GM18517 (cell line): ENCODE measurements around the gene FURIN.
"Not testable (repeated sequence)": the region's sequence is repeated elsewhere in the genome, so short reads cannot be mapped to it uniquely, and the experiment has no call there.

ENCODE experiments used
- ATAC-seq: cut with Tn5 transposase; IDR thresholded peaks from one replicate; pipeline ENCODE4 v1.9.1; 2021; ENCODE audit warnings: mild to moderate bottlenecking, moderate library complexity; ENCODE audit not compliant: unreplicated experiment

FURIN gene

GRCh38 chr15:90881978-90882721, 13.8 kb downstream of the FURIN start:
- ATAC-seq: no peak

DNA sequence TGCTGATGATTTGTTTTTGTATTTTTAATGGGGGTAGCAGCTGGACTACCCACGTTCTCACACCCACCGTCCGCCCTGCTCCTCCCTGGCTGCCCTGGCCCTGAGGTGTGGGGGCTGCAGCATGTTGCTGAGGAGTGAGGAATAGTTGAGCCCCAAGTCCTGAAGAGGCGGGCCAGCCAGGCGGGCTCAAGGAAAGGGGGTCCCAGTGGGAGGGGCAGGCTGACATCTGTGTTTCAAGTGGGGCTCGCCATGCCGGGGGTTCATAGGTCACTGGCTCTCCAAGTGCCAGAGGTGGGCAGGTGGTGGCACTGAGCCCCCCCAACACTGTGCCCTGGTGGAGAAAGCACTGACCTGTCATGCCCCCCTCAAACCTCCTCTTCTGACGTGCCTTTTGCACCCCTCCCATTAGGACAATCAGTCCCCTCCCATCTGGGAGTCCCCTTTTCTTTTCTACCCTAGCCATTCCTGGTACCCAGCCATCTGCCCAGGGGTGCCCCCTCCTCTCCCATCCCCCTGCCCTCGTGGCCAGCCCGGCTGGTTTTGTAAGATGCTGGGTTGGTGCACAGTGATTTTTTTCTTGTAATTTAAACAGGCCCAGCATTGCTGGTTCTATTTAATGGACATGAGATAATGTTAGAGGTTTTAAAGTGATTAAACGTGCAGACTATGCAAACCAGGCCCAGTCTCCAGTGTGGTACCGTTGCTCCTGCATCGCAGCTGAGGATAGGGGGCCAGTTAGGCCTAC, 14.6 kb downstream of the FURIN start:
- ATAC-seq: no peak

- ATAC-seq: no peak
Observed at GRCh38 chr15:90883526-90883975, 15.2 kb downstream of the FURIN start.

DNA sequence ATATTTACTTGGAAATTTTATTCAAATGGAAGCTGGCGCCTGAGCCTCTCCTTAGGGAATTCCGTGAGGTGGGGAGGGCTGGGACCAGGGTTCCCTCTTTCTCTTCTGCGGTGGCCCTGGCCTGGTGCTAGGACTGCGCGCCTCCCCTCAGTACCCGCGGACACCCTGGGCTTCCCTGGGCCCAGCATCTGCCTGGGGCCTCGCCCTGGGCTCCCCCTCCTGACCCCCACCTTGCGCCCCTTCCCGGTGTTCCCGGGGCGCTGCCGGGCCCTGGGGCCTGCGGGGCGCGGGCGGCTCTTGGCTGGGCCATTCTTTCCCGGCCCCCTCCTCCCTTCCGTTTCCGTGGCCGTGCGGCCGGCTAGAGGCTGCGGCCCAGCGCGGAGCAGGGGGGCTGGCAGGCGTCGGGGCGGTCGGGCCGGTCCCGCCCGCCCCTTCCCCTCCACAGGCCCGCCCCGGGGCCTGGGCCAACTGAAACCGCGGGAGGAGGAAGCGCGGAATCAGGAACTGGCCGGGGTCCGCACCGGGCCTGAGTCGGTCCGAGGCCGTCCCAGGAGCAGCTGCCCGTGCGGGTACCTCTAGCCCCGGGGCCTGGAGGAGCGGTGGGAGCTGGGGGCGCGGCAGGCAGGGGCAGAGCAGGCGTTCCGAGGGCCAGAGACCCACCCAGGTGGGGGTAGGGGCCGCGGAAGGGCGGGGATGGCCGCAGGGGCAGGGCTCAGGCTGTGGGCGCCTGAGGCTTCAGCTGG, 15.8 kb downstream of the FURIN start, which contains the start of gene FES:
TSS of gene FES (plus strand) at position 529 of the 743 bp plus-strand sequence. CDS start 542 bp downstream, outside the sequence.
- ATAC-seq: no peak

GRCh38 chr15:90884719-90885431, 16.5 kb downstream of the FURIN start:
- no peak for ATAC-seq

DNA sequence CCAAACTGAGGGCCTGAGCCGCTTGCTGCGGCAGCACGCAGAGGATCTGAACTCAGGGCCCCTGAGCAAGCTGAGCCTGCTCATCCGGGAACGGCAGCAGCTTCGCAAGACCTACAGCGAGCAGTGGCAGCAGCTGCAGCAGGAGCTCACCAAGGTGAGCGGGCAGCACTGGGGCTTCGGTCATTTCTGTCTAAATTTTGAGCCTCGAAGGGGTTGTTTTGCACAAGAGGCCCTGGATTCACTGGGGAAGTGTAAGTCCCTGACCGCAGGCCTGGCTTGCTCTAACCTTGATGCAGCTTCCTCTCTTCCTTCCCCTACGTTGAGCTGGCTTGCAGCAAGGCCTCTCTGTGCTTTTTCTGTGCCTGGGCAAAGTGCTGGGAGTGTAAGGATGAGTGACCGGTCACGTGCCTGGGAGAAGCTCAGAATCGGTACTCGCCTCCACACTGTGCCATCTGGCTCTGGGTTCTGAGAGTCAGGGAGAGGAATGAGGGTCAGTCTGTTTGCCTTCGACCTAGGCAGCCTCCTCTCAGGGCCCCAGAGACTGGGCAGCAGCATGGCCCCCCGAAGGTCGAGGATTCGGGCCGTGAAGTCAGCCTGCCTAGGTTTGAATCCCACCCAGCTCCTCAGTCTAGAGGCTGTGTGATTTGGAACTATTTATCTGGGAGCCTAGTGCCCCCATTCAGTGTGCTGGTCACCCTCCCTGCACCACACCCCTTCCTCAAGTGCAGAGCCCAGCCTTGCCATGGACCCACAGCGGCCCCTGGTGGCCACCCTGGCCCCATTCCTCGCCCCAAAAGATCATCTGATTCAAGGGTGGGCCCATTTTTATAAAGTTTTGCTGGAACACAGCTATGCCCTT, 17.3 kb downstream of the FURIN start:
- no peak for ATAC-seq

DNA sequence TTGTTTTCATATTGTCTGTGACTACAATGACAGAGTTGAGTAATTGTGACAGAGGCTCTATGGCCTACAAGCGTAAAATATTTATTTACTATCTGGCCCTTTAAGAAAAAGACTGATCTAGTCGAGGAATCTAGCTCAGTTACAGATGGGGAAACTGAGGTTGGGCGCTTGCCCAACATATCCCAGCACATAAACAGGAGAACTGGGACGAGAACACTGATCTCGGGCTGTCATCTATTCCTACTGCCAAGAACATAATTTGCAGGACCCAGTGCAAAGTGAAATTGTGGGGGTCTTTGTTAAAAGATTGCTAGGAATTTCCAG, 17.9 kb downstream of the FURIN start:
- no peak for ATAC-seq

DNA sequence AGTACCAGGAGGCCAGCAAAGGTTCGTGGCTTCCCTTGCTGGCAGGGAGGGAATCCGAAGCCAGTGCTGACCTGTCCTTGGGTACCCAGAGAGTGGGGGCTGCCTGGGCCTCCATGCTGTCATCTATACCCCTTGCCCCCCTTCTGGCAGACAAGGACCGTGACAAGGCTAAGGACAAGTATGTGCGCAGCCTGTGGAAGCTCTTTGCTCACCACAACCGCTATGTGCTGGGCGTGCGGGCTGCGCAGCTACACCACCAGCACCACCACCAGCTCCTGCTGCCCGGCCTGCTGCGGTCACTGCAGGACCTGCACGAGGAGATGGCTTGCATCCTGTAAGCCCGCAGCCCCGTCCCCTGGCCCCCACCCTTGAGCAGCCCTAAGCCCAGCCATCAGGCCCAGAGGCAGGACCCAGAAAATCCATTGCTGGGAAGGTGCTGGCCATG, 18.7 kb downstream of the FURIN start:
- no peak for ATAC-seq

GRCh38 chr15:90889313-90889730, 20.9 kb downstream of the FURIN start:
- no peak for ATAC-seq

DNA sequence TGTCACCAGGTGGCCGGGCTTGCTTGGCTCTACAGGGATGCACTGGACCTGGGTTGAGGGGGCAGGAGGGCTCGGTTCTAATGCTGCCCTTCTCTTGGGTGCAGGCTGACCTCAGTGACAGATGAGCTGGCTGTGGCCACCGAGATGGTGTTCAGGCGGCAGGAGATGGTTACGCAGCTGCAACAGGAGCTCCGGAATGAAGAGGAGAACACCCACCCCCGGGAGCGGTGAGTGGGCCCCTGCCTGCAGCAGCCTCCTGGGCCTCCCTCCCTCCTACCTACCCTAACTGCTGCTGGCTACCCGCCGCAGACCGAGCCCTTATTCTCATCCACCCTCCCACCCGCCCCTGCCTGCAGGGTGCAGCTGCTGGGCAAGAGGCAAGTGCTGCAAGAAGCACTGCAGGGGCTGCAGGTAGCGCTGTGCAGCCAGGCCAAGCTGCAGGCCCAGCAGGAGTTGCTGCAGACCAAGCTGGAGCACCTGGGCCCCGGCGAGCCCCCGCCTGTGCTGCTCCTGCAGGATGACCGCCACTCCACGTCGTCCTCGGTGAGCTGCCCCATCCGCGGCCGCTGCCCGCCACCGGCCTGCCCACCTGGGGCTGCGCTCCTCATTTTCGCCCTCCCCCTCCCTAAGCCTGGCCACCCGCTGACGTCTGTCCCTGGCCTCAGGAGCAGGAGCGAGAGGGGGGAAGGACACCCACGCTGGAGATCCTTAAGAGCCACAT, 21.5 kb downstream of the FURIN start:
- no peak for ATAC-seq

DNA sequence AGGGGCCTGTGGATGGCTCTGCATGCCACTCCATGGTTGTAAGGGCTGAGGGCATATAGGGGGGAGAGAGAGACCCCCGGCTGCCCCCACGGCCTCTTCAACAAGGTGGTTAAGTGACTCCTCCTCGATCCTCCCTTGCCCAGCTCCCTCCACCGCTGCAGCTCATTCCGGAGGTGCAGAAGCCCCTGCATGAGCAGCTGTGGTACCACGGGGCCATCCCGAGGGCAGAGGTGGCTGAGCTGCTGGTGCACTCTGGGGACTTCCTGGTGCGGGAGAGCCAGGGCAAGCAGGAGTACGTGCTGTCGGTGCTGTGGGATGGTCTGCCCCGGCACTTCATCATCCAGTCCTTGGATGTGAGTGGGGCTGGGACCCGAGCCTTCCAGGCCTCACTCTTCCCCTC, 22.5 kb downstream of the FURIN start:
- ATAC-seq: no peak

- no peak for ATAC-seq
Observed at GRCh38 chr15:90891346-90891949, 23.1 kb downstream of the FURIN start.

- ATAC-seq: no peak
Observed at GRCh38 chr15:90892023-90892422, 23.6 kb downstream of the FURIN start.

DNA sequence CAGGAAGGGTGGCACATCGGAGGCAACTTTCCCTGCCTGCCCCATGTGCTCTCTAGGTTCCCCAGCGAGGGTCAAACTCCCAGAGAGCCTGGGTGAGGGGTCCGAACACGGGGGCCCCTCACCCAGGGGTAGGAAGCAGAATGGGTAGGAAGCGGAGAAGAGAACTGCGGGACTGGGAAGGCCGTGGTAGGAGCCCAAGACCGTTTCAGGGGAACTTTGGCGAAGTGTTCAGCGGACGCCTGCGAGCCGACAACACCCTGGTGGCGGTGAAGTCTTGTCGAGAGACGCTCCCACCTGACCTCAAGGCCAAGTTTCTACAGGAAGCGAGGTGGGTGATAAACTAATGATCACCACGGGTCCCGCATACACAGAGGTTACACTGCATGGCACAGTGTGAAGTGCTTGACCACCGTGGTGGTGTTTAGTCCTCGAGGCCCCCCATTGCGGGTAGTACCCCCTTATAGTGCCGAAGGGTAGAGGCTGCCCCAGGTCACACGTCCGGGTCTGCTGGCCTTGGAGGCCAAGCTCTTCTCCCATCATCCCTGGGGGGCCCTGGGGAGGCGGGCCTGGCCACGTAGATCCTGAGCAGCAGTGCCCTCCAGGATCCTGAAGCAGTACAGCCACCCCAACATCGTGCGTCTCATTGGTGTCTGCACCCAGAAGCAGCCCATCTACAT, 24.2 kb downstream of the FURIN start:
- ATAC-seq: no peak

DNA sequence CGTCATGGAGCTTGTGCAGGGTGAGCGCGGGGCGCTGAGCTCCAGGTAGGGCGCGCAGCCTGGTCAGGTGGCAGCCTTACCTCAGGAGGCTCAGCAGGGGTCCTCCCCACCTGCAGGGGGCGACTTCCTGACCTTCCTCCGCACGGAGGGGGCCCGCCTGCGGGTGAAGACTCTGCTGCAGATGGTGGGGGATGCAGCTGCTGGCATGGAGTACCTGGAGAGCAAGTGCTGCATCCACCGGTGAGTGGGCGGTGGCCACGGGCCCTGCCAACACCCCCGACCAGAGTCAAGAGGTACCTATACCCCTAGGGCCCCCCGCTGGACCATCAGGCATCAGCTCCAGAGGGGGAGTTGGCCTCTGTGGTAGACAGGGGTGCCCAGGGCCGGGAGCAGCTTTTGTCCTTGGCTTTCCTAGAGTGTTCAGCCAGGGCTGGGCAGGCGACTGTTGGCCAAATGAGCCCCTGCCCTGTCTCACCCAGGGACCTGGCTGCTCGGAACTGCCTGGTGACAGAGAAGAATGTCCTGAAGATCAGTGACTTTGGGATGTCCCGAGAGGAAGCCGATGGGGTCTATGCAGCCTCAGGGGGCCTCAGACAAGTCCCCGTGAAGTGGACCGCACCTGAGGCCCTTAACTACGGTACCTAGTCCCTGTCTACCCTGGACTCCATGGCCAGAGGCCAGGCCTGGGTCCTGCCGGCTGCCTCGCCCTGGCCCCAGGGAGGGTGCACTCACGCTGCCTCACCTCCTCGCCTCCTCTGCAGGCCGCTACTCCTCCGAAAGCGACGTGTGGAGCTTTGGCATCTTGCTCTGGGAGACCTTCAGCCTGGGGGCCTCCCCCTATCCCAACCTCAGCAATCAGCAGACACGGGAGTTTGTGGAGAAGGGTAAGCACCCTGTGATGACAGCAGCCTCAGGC, 25.0 kb downstream of the FURIN start:
- ATAC-seq: no peak

- no peak for ATAC-seq
Observed at GRCh38 chr15:90895571-90896117, 27.3 kb downstream of the FURIN start.

GRCh38 chr15:90897131-90897655, 28.8 kb downstream of the FURIN start:
- not testable (repeated sequence) for ATAC-seq
